OCI-LY3 (cell line): Measurements from ENCODE around the gene PPFIBP2.

Experiments used
- EZH2phosphoT487 ChIP-seq: fragments of 200-600 bp; shearing (Covaris generic); IDR thresholded peaks from 2 replicates; pipeline ENCODE4 v1.6.1; 2018; ENCODE audit warnings: antibody characterized with exemption, mixed run types, low read depth
- TF ChIP-seq, protein P1 (sequence below): fragments of 200-600, 300-600 bp; sonication (generic); IDR thresholded peaks from 2 replicates; pipeline ENCODE4 v1.5.1; 2014; ENCODE audit warnings: antibody characterized with exemption, low read length, low read depth

DNA sequence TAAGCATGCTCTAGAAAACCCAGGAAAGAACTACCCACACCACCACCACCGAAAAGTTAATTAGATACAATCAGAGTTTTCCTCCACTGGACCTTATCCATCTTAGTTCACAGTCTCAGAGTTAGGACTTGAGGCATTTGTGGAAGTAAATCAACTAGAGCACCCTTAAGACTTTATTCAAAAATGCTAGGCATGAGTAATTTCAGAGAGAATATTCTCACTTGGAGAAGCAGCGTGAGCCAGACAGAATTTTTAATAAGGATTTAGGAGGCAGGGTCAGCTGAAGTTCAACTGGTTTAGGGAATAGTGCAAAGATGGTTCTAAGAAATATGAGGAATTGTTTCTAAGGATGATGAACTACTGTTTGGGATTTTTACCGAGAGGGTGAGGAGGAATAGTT is 29.7 kb upstream of the PPFIBP2 start:
- TF ChIP-seq, protein P1, sequence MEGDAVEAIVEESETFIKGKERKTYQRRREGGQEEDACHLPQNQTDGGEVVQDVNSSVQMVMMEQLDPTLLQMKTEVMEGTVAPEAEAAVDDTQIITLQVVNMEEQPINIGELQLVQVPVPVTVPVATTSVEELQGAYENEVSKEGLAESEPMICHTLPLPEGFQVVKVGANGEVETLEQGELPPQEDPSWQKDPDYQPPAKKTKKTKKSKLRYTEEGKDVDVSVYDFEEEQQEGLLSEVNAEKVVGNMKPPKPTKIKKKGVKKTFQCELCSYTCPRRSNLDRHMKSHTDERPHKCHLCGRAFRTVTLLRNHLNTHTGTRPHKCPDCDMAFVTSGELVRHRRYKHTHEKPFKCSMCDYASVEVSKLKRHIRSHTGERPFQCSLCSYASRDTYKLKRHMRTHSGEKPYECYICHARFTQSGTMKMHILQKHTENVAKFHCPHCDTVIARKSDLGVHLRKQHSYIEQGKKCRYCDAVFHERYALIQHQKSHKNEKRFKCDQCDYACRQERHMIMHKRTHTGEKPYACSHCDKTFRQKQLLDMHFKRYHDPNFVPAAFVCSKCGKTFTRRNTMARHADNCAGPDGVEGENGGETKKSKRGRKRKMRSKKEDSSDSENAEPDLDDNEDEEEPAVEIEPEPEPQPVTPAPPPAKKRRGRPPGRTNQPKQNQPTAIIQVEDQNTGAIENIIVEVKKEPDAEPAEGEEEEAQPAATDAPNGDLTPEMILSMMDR, result no peak
- no peak for TF ChIP-seq EZH2phosphoT487
